ENCODE data around the gene DLG2.

GRCh38 chr11:83816572-83817187, 1810.5 kb downstream of the DLG2 start:
- no peak for TF ChIP-seq EZH2 (optimal IDR thresholded peaks at IDR 0.05; ENCODE audit: low read depth, low read length)
- TF ChIP-seq CTCF (IDR thresholded peaks at IDR 0.05; ENCODE audit: low read length): peak; percentile 63
- no peak for TF ChIP-seq EZH2phosphoT487 (IDR thresholded peaks at IDR 0.05; ENCODE audit: low read length)

All from MM.1S (cell line).